Fibroblast of villous mesenchyme (primary cell): Measurements from ENCODE around the gene ARSD. TPM values are rescaled to one million over a fixed set of nuclear protein-coding genes. Genes with fewer than 3 reads are reported as not detected.
"Not testable (repeated sequence)": the region's sequence is repeated elsewhere in the genome, so short reads cannot be mapped to it uniquely, and the experiment has no call there.

Experiments
- DNase-seq: peaks from one replicate; pipeline ENCODE4 v3.0.0-alpha.2; 2010; ENCODE audit warnings: low read depth
- H3K4me3 ChIP-seq: 2 replicates; pipeline ENCODE4 v1.5.1; 2011; ENCODE audit warnings: low read depth, mild to moderate bottlenecking, low read length
- total RNA-seq: library from RNA; depleted of rRNA; stranded (reverse); fragments of >200 nt; gene quantifications from 2 replicates; pipeline ENCODE4 v1.2.3, GENCODE V29; 2012
- TF ChIP-seq, protein P1 (sequence below): IDR thresholded peaks from 2 replicates; pipeline ENCODE4 v1.5.1; 2012; ENCODE audit warnings: low read depth, mild to moderate bottlenecking, low read length; ENCODE audit not compliant: insufficient read depth

ARSD gene
- total RNA-seq, 1 donor: 13.4 TPM

- TF ChIP-seq, protein P1, sequence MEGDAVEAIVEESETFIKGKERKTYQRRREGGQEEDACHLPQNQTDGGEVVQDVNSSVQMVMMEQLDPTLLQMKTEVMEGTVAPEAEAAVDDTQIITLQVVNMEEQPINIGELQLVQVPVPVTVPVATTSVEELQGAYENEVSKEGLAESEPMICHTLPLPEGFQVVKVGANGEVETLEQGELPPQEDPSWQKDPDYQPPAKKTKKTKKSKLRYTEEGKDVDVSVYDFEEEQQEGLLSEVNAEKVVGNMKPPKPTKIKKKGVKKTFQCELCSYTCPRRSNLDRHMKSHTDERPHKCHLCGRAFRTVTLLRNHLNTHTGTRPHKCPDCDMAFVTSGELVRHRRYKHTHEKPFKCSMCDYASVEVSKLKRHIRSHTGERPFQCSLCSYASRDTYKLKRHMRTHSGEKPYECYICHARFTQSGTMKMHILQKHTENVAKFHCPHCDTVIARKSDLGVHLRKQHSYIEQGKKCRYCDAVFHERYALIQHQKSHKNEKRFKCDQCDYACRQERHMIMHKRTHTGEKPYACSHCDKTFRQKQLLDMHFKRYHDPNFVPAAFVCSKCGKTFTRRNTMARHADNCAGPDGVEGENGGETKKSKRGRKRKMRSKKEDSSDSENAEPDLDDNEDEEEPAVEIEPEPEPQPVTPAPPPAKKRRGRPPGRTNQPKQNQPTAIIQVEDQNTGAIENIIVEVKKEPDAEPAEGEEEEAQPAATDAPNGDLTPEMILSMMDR: no peak
- DNase-seq: no peak
- no peak overlapping the region for H3K4me3 ChIP-seq
Observed at GRCh38 chrX:2931155-2931554, 2.0 kb upstream of the ARSD start.

DNA sequence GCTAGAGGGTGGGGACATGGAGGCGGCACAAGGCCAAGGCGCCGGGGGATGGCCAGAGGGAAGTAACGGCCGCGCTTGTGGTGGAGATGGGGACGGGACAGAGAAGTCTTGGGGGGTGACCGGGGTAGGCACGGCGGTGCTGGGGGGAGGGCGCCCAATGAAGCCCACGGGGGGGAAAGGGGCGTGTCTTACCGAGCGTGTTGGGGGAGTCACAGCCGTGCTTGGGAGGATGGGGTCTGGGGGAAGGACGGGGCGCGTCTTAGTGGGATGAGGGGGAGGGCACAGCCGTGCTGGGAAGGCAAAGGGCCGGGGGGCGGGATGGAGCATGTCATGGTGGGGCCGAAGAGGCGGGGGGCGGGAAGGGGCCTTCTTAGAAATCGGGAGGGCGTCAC, 952 bp downstream of the ARSD start:
- H3K4me3 ChIP-seq: peak overlapping the region; percentile 71
- no peak for DNase-seq
- TF ChIP-seq, protein P1: no peak

DNA sequence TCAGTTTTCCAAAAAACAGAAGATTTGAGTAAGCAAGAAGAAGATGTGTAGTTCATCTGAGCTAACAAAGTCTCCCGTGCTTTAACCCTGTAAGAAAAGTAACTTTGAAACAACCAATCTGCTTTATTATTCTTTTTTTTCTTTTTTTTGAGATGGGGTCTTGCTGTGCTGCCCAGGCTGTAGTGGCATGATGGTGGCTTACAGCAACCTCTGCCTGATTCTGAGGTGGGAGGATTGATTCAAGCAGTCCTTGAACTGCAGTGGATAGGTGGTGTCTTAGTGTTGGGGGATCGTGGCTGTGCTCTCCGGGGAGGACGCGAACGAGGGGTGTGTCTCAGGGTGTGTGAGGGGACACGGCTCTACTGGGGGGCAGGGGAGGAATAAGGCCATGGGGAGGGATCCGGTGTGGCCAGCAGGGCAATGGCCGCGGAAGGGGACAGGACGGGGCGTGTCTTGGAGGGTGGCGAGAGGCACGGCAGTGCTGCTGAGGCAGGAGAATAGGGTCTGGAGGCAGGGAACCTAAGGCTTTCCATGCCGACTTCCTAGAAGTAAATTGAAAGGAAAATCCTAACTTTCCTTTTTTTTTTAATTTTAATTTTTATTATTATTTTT, 2.4 kb downstream of the ARSD start:
- H3K4me3 ChIP-seq: no peak overlapping the region
- TF ChIP-seq, protein P1: no peak
- no peak for DNase-seq

DNA sequence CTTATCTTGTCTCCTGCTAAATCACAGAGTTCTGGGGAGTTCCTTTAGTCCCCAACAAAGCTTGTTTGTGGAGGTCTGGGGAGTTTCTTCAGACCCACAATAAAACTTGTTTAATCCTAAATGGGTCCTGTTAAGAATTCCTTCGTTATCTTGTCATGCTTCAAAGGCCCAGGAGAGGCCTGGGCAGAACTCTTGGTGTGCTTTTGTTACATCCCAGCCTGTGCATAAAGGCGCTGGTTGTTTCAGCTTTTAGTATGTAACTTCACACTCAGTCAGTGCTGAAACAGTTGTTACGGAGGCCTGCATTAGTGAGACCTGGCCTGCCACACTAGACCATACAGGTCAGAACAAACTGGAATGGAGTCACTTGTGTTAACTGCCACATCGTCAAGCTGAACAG, 2.9 kb downstream of the ARSD start:
- DNase-seq, H3K4me3 ChIP-seq: not testable (repeated sequence)

DNA sequence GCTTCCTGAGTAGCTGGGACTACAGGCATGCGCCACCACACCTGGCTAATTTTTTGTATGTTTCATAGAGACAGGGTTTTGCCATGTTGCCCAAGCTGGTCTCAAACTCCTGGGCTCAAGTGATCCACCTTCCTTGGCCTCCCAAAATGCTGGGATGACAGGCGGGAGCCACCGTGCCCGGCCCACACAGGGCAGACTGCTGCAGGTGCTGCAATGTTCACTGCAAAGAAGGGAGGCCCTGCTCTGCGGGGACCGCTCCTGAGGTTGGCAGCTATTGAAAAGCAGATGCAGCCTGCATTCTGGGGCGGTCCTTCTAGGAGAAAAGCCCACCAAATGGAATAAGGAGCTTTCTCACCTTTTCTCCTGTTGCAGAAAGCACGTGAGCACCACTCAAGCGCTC, 5.0 kb downstream of the ARSD start:
- DNase-seq: no peak
- TF ChIP-seq, protein P1: no peak
- no peak overlapping the region for H3K4me3 ChIP-seq

DNA sequence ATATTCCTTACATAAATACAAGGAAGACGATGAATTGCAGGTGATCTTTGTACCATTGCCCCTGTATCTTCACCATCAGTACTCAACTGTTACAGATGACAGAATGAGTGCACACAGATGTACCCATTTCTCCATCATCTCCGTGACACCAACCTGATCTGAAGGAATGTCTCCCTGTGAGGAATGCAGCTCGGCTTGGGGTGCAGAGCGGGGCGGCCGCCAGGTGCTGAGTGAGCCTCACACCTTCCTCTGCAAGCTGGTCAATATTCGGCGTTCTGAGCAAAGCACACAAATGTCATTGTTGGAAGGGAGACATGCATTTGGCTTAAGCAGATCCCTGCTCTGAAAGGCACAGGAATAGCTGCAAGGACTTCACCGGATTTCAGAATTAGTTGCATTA, 7.4 kb downstream of the ARSD start:
- H3K4me3 ChIP-seq: no peak overlapping the region
- TF ChIP-seq, protein P1: no peak
- DNase-seq: no peak

- no peak for DNase-seq
- no peak overlapping the region for H3K4me3 ChIP-seq
- TF ChIP-seq, protein P1: no peak
Observed at GRCh38 chrX:2921193-2921592, 7.9 kb downstream of the ARSD start.

DNA sequence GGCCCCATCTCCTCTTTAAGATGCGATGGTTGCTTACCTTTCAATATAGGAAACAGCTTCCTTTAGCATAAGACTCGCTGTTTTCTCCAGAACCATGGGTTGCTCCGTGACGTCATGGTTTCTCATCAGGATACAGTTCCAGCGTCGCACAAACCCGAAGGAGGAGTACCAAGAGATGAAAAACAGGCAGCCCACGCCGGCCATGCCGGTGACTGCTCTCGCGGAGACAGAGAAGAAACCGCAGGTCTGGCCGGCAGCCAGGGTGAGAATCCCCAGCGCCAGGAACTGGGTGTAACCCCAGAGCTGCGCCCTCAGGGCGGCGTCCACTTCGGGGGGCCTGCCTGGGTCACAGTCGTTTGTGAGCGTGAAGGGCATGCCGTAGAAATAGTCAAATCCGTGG, 11.4 kb downstream of the ARSD start:
- DNase-seq: no peak
- no peak overlapping the region for H3K4me3 ChIP-seq
- TF ChIP-seq, protein P1: no peak
